NCI-H526 treated with DMSO at 0.1 percent for 48 hours (cell line): ENCODE results near the gene PAX7.
"Not testable (repeated sequence)": the region's sequence is repeated elsewhere in the genome, so short reads cannot be mapped to it uniquely, and the experiment has no call there.

Experiments
- DNase-seq: peaks from one replicate; lab custom pipeline; 2025; lab: John Stamatoyannopoulos, UW

The PAX7 gene

GRCh38 chr1:18730321-18730720, 99.7 kb downstream of the PAX7 start:
- no peak for DNase-seq

DNA sequence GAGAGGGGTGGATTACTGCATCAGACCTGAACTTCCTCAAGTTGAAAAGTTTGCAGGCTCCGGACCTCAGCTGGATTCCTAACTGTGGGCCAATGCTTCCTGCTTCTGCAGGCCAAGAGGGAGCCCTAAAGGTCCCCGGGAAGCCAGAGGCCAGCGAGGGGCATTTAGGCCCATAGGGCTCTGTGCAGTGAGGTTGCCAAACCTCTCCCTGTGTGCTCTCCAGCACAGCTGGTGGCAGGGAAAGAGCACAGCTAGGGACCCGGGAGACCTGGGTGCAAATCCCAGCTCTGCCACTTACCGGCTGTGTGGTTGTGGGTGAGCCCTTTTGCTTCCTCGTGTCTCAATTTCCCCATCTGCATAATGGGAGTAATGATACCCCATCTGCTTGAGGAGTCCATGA, 100.5 kb downstream of the PAX7 start:
- no peak for DNase-seq

GRCh38 chr1:18731591-18732235, 101.1 kb downstream of the PAX7 start:
- no peak for DNase-seq

DNA sequence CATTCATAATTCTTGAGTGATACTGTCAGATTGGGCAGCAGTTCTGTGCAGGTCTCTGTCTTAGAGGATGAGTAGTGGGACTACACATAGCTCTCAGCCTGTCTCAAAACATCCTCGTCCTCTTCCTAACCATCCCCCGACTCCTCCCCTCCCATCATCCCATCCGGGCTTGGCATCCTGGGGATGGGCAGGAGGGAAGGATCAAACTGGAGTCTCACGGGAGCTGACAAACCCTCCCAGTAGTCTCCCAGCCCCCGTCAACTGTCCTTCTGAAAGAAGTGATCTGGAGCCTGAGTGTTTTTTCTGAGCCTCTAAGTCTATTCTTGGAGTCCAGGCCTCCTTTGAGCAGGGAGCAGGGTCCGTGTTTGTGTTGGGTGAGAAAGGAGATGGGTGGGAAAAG, 102.0 kb downstream of the PAX7 start:
- DNase-seq = no peak

DNA sequence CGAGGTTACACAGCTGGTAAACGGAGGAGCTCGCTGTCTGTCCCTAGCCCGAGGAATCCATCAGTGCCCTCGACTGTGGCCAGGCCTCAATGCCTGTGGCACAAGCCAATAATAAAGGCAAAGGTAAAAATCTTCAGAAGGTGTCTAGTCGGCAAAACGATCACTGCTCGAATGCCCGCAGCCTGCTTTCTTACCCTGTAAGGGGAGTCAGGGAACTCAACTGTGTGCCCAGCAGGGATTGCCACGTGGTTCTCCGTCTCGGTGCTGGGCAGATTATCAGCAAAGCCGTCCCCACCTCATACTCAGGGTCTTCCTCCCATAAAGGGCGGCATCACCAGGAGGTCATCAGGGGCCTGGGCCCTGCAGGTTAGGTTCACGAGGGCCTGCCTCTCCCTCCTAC, 103.4 kb downstream of the PAX7 start:
- DNase-seq = no peak

DNA sequence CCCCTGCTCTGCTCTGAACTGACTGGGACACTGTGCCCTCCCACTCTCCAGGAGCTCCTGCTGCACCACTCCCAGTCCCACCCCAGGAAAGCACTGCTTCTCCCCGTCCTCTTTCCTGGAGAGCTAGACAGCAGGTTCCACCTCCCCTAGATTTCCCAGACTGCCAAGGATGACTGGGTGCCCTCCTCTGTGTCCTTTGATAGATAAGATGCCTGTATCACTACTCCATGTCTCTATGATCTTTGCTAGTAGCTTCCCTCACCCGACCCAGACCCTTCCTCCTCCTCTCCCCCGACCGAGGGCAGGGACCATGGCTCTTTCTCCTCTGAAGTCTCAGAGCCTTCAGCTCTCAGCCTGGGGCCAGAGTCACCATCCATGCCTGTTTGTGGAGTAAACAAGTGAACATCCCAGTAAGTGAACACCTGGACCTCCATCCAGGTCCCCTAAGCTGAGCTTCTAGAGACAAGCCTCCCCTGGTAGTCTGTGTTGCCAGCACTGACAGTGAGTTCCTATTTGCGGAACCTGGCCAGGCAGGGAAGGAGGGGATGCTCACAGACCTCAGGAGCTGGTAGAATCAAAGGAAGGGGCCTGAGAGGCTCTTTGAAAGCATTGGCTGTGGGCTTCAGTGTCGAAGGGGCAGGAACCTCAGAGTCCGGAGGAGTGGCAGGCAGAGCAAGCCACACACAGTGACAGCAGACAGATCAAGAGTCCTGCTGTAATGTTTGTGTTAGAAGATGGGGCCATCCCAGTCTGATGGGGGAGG, 104.0 kb downstream of the PAX7 start:
- no peak for DNase-seq

DNA sequence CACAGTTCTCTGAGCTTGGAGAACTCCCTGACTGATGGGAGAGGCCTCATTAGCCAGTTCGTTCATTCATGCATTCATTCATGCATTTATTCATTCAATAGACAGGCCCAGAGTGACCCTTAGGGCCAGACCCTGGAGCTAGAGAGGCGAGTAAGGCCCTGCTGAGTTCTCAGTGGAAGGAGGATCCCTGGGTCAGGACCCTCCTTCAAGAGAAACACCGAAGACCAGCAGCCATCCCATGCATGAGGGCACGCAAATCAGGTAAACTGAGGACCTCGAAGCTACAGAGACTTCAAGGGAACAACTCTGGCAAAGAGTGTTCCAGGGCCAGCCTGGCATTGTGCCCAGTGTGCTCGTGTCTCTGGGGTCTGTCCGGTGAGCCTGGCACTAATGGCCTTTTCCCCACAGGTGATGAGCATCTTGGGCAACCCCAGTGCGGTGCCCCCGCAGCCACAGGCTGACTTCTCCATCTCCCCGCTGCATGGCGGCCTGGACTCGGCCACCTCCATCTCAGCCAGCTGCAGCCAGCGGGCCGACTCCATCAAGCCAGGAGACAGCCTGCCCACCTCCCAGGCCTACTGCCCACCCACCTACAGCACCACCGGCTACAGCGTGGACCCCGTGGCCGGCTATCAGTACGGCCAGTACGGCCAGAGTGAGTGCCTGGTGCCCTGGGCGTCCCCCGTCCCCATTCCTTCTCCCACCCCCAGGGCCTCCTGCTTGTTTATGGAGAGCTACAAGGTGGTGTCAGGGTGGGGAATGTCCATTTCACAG, 104.8 kb downstream of the PAX7 start:
- no peak for DNase-seq

DNA sequence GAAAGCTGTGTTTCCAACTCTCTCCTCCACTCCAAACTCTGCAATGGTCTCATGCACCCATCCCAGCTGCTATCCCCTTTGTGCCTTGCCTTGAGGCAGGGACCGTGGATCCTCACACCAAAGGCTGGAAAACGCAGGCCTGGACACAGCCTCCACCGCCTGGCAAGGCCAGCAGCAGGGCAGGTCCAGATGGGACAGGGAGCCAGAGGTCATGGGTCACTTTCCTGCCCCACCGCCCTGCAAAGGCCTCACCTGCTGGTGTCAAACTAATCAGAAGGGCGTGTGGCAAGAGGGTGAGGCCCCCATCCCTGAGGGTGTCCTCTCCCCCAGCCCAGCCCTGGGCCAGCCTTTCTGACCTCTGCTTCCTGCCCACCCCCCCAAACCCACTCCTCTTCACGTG, 106.3 kb downstream of the PAX7 start:
- no peak for DNase-seq

- no peak for DNase-seq
Measured at GRCh38 chr1:18738126-18738525, 107.5 kb downstream of the PAX7 start.

- DNase-seq = no peak
Measured at GRCh38 chr1:18738617-18739016, 108.0 kb downstream of the PAX7 start.

- DNase-seq = no peak
Measured at GRCh38 chr1:18739408-18739807, 108.8 kb downstream of the PAX7 start.

GRCh38 chr1:18739897-18740296, 109.3 kb downstream of the PAX7 start:
- no peak for DNase-seq

GRCh38 chr1:18740617-18741016, 110.0 kb downstream of the PAX7 start:
- DNase-seq = no peak

GRCh38 chr1:18743233-18743632, 112.6 kb downstream of the PAX7 start:
- no peak for DNase-seq

DNA sequence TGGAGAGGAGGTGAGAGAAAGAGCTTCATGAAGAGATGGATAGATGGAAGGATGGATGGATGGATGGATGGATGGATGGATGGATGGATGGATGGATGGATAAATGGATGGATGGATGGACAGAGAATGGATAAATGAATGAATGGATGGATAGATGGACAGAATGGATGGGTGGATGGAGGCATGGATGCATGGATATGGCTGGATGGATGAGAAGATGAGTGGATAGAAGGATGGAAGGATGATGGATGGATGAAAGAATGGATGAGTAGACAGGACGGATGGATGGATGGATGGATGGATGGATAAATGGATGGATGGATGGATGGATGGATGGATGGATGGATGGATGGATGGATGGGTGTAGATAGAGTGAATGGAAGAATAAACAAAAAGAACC, 113.7 kb downstream of the PAX7 start:
- DNase-seq = not testable (repeated sequence)

GRCh38 chr1:18746981-18747380, 116.3 kb downstream of the PAX7 start:
- DNase-seq = no peak

- DNase-seq = no peak
Measured at GRCh38 chr1:18747671-18748070, 117.0 kb downstream of the PAX7 start.

- DNase-seq = no peak
Measured at GRCh38 chr1:18748435-18748834, 117.8 kb downstream of the PAX7 start.

DNA sequence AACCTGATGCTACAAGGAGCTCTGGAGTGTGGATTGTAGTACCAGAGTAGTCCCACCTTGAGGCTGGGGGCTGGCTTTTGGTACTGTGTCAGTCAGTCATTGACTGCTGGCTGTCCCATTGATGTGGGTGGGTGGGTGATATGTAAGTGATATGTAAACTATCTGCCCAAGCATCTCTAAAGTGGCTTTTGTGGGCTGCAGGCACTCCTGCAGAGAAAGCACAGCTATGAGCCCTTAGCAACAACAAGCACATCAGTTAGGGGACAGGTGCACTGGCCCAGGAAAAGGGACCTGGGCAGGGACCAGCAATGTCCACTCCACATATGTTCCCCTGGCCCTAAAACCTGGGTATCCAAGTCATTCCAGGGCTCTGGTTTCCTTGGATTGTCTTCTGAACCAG, 118.9 kb downstream of the PAX7 start:
- no peak for DNase-seq

DNA sequence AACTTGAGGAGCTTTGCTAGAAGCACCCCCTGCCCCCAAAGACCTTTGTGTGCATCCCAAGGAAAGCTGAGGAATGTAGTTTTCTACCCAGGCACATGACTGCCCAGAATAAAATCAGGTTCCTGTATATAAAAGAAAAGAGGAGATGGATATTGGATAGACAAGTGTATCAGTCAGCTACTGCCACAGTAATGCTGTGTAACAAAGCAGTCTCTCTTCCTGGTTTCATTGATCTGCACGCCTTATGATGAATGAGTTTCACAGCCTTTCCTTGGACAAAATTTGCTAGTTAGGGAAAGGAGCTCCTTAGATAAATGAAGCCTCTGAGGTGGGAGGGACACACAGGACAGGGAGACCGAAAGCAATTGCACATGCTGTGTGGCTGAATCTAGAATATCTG, 120.0 kb downstream of the PAX7 start:
- no peak for DNase-seq

DNA sequence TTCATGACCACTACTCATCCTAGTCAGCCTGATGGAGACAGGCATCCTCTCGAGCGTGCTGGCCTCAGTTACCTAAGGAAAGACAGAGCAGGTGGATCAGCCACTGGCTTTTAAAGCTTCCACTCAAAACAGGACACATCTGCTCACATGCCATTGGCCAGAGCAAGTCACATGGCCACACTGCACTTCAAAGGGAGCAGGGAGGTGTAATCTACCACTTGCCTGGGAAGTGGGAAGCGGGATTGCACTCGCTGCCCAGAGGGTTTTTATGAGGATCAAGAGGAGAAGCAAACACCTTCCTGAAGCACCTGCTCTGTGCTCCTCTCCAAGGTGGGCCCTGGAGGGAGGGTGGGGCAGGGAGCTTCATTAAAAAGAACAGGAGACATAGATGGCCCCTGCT, 120.8 kb downstream of the PAX7 start:
- no peak for DNase-seq

DNA sequence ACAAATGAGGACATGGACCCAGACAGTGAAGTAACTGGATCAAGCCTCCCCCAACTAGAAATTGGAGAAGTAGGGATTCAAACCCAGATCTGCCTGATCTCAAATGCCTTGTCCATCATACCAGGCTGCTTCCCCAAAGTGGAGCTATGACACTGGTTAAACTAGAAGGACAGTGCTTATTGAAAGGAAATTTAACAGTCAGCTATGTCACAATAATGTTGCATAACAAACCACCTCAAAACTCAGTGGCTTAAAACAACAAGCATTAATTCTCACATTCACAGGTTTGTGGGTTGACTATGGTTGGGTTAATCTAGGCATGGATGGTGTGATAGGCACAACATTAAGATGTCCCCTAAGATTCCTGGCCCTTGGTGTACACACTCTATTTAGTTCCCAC, 121.8 kb downstream of the PAX7 start:
- no peak for DNase-seq

GRCh38 chr1:18760156-18760555, 129.5 kb downstream of the PAX7 start:
- no peak for DNase-seq
